Smooth muscle cell (in vitro differentiated cells): Measurements from ENCODE around the gene INHA. TPM values are rescaled to one million over a fixed set of nuclear protein-coding genes. Genes with fewer than 3 reads are reported as not detected.

Experiments
- DNase-seq: peaks from one replicate; lab custom pipeline; 2025; ENCODE audit not compliant: unreplicated experiment; lab: John Stamatoyannopoulos, UW
- H2AFZ ChIP-seq: fragments of 200-600 bp; sonication (generic); 2 replicates; pipeline ENCODE4 v1.6.0; 2016; ENCODE audit warnings: antibody characterized with exemption, low read depth, mild to moderate bottlenecking
- H3F3A ChIP-seq: fragments of 200-600 bp; sonication (generic); 2 replicates; pipeline ENCODE4 v1.6.0; 2017; ENCODE audit warnings: antibody characterized with exemption, low read depth
- H3K27ac ChIP-seq: fragments of 200-600 bp; sonication (generic); 2 replicates; pipeline ENCODE4 v1.5.1; 2016; ENCODE audit warnings: low read depth, mild to moderate bottlenecking
- H3K27me3 ChIP-seq: fragments of 200-600 bp; sonication (generic); 2 replicates; pipeline ENCODE4 v1.6.1; 2016; ENCODE audit warnings: low read depth, mild to moderate bottlenecking
- H3K36me3 ChIP-seq: fragments of 200-600 bp; sonication (generic); 2 replicates; pipeline ENCODE4 v1.5.1; 2016; ENCODE audit warnings: low read depth
- H3K4me1 ChIP-seq: fragments of 200-600 bp; sonication (generic); 2 replicates; pipeline ENCODE4 v1.5.1; 2016; ENCODE audit warnings: low read depth
- H3K4me2 ChIP-seq: fragments of 200-600 bp; sonication (generic); 2 replicates; pipeline ENCODE4 v1.6.0; 2016; ENCODE audit warnings: mild to moderate bottlenecking
- H3K4me3 ChIP-seq: fragments of 200-600 bp; sonication (generic); 2 replicates; pipeline ENCODE4 v1.5.1; 2016; ENCODE audit warnings: mild to moderate bottlenecking
- H3K79me2 ChIP-seq: fragments of 200-600 bp; sonication (generic); 2 replicates; pipeline ENCODE4 v1.6.0; 2016; ENCODE audit warnings: low read depth, mild to moderate bottlenecking
- H3K9ac ChIP-seq: fragments of 200-600 bp; sonication (generic); 2 replicates; pipeline ENCODE4 v1.6.0; 2016; ENCODE audit warnings: low read depth
- H3K9me3 ChIP-seq: fragments of 200-600 bp; sonication (generic); replicated peaks from 2 replicates; pipeline ENCODE4 v1.5.1; 2016; ENCODE audit warnings: low read depth
- H4K20me1 ChIP-seq: fragments of 200-600 bp; sonication (generic); 2 replicates; pipeline ENCODE4 v1.6.0; 2016; ENCODE audit warnings: low read depth
- WGBS: methylation state at CpG from one replicate; pipeline ENCODE4 v1.1.7; 2016; ENCODE audit warnings: low lambda C conversion rate; 5-methylcytosine and 5-hydroxymethylcytosine counted together
- polyA plus RNA-seq: library from polyadenylated mRNA; unstranded; fragments of >200 nt; fragmentation: Nextera tagmentation; extraction: Ambion mirVana; gene quantifications from 2 replicates; pipeline ENCODE4 v1.2.1, GENCODE V29; 2016
- total RNA-seq: library from RNA; depleted of rRNA; stranded (reverse); fragments of >200 nt; gene quantifications from 2 replicates; pipeline ENCODE4 v1.2.3, GENCODE V29; 2014
- TF ChIP-seq, protein P1 (sequence below): fragments of 200-600 bp; sonication (generic); IDR thresholded peaks from 2 replicates; pipeline ENCODE4 v1.5.1; 2017; ENCODE audit warnings: borderline replicate concordance, mild to moderate bottlenecking, antibody characterized with exemption; ENCODE audit not compliant: insufficient read depth, poor library complexity, severe bottlenecking

Gene INHA
- total and polyA plus RNA-seq, 2 experiments from 2014 or later = 4.0 to 4.3 TPM

DNA sequence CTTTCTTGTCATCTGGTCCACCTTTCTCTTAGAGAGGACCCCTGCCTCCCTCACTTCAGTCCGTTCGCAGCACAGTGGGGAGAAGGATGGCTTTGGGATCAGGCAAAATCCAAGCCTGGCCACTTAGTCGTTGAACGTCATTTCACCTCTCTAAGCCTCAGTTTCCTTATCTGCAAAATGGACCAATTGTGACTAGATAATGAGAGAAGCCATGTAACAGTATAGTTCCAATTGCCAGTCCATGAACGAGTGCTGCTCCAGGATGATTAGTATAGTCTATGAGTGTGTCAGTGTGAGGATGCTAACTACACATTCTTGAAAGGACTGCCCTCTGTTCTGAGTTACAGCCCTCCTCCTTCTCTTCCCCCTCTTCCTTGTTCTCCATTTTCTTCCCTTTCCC is 1.1 kb downstream of the INHA start:
- Histone ChIP-seq H3K4me3 (no peak overlapping the region), H3K27ac (no peak overlapping the region), H3K79me2 (peaks cover 12% of the 10 kb centered on the region), H4K20me1 (peaks cover 9% of the 10 kb centered on the region), H3K27me3 (no peaks in the 10 kb centered on the region), H3K4me1 (peaks cover 28% of the 10 kb centered on the region), H3F3A (no peaks in the 10 kb centered on the region), H3K9me3 (no peaks in the 10 kb centered on the region), H3K4me2 (no peak overlapping the region), H3K9ac (no peak overlapping the region), H2AFZ (no peak overlapping the region), H3K36me3 (no peaks in the 10 kb centered on the region)
- no peak for DNase-seq
- TF ChIP-seq, protein P1, sequence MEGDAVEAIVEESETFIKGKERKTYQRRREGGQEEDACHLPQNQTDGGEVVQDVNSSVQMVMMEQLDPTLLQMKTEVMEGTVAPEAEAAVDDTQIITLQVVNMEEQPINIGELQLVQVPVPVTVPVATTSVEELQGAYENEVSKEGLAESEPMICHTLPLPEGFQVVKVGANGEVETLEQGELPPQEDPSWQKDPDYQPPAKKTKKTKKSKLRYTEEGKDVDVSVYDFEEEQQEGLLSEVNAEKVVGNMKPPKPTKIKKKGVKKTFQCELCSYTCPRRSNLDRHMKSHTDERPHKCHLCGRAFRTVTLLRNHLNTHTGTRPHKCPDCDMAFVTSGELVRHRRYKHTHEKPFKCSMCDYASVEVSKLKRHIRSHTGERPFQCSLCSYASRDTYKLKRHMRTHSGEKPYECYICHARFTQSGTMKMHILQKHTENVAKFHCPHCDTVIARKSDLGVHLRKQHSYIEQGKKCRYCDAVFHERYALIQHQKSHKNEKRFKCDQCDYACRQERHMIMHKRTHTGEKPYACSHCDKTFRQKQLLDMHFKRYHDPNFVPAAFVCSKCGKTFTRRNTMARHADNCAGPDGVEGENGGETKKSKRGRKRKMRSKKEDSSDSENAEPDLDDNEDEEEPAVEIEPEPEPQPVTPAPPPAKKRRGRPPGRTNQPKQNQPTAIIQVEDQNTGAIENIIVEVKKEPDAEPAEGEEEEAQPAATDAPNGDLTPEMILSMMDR = no peak
- WGBS = 84% methylated on average over 5 of the region's 5 CpGs

DNA sequence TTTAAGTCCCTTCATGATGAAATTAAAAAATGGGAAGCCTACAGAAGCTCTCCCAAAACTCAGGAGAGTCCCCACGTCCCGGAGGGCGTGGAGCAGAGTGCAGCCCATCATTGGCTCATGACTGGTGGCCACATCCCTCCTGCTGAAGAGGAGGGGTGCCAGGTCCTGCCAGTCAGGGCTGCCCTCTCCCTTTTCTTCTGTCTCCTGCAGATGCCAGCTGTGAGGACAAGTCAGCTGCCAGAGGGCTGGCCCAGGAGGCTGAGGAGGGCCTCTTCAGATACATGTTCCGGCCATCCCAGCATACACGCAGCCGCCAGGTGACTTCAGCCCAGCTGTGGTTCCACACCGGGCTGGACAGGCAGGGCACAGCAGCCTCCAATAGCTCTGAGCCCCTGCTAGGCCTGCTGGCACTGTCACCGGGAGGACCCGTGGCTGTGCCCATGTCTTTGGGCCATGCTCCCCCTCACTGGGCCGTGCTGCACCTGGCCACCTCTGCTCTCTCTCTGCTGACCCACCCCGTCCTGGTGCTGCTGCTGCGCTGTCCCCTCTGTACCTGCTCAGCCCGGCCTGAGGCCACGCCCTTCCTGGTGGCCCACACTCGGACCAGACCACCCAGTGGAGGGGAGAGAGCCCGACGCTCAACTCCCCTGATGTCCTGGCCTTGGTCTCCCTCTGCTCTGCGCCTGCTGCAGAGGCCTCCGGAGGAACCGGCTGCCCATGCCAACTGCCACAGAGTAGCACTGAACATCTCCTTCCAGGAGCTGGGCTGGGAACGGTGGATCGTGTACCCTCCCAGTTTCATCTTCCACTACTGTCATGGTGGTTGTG is 2.6 kb downstream of the INHA start:
- H3K4me1 ChIP-seq = peaks cover 32% of the 10 kb centered on the region
- WGBS = 91% methylated on average over 21 of the region's 22 CpGs
- no peak for DNase-seq

DNA sequence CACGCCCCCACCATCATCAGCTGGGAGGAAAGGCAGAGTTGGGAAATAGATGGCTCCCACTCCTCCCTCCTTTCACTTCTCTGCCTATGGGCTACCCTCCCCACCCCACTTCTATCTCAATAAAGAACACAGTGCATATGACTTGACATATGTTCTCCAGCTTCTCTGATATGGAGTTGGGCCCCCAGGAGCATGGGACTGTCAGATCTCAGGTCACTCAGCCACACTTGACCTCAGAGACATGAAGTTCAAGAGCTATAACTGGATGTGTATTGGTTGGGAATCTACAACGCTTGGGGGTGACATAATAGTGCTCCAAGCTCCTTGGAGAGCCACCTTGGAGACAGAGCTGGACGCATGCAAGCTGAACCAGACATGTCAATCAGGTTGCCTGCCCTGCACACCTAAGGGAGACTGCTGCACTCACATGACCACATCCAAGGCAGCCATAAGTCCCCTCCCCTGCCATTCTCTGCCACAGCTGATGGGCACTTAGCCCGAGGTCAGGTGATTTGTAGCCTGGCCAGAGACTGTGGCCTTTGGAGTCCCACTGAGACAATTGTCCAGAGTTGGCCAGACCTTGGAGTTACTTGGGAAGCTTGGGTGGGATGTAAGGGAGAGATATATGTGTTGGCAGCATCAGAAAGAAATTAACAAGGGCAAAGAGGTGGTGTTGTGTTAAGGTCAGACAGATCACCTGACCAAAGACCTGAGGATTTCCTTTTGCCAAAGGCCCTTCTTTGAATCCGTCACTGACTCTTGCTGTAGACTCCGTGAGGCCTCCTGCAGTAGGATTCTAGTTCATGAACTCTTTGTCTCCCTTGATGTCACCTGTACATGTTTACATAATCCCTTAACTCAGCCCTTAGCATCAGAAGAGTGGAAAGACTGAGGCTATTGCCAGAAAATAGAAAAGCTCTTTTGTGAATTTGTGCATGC is 3.7 kb downstream of the INHA start:
- Histone ChIP-seq H3K36me3 (no peaks in the 10 kb centered on the region), H3K9me3 (no peaks in the 10 kb centered on the region), H3F3A (no peaks in the 10 kb centered on the region), H3K27me3 (no peaks in the 10 kb centered on the region), H3K4me1 (peaks cover 30% of the 10 kb centered on the region), H3K9ac (no peak overlapping the region), H4K20me1 (no peaks in the 10 kb centered on the region), H2AFZ (no peak overlapping the region), H3K4me2 (no peak overlapping the region), H3K4me3 (no peak overlapping the region), H3K27ac (no peak overlapping the region), H3K79me2 (no peaks in the 10 kb centered on the region)
- TF ChIP-seq, protein P1 = no peak
- no peak for DNase-seq
- WGBS = 92% methylated on average over 6 of the region's 6 CpGs

More for the DNA sequence above, 2.6 kb downstream of the INHA start:
- Histone ChIP-seq H3K79me2 (peaks cover 8% of the 10 kb centered on the region), H3K36me3 (no peaks in the 10 kb centered on the region), H3F3A (no peaks in the 10 kb centered on the region), H4K20me1 (peaks cover 3% of the 10 kb centered on the region), H3K27me3 (no peaks in the 10 kb centered on the region), H3K27ac (no peak overlapping the region), H2AFZ (no peak overlapping the region), H3K4me2 (no peak overlapping the region), H3K9me3 (no peaks in the 10 kb centered on the region), H3K4me3 (no peak overlapping the region), H3K9ac (no peak overlapping the region)
- TF ChIP-seq, protein P1 = no peak
